Activated CD4-positive, alpha-beta T cell treated with anti-CD3 and anti-CD28 coated beads, Interleukin-2, amount 50 U/mL, for 24 hours (primary cell): ENCODE data around the gene CUBN.

Source experiments
- DNase-seq, 2 donors: peaks; one replicate each; pipeline ENCODE4 v3.0.0-alpha.2; 2020; ENCODE audit warnings: low read depth in 1 of 2, low spot score in 1 of 2

The CUBN gene

DNA sequence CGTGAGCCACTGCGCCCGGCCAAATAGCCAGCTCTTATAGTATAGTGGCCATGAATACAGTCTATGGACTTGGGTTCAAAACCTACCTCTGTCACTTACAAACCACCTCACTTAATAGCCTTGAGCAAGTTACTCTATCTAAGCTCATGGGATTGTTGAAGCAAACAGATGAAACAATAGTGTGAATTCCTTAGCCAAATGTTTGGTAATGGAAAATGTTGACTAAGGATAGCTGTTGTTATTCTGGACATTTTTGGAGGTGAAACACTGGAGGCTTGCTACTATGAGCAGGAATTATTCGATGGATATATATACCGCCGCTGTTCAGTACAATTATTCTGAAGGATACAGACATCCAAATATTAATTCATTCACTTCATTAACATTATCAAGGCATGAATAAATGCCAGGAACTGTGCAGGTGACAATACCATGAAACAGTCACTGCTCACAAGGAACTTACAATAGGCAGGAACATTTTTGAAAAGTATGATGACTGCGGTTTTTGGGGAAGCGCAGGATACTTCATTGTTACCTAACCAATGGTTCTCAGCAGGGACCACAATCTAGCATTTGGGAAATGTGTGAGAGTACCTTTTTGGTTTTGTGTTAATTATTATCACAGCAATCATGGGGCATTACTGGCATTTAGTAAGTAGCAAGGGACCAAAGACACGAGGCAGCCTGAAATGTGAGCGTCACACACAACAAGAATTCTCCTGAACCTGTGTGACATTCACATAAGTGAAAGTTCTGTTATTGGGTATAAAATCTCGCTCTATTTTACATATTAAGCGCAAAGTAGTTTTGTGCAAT lies 55.7 kb downstream of the CUBN start:
- no peak for DNase-seq

DNA sequence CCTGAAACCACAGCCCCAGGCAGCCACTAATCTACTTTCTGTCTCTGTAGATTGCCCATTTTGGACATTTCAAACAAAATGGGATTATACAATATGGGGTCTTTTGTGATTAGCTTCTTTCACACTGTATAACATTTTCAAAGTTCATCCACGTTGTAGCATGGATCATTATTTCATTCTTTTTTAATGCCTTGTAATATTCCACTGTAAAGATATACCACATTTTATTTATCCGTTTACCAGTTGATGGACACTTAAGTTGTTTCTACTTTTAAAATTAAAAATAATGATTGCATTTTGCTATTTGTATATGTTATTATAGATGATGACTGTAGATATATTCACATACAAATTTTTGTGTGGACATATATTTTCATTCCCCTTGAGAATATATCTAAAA lies 60.7 kb downstream of the CUBN start:
- no peak for DNase-seq

DNA sequence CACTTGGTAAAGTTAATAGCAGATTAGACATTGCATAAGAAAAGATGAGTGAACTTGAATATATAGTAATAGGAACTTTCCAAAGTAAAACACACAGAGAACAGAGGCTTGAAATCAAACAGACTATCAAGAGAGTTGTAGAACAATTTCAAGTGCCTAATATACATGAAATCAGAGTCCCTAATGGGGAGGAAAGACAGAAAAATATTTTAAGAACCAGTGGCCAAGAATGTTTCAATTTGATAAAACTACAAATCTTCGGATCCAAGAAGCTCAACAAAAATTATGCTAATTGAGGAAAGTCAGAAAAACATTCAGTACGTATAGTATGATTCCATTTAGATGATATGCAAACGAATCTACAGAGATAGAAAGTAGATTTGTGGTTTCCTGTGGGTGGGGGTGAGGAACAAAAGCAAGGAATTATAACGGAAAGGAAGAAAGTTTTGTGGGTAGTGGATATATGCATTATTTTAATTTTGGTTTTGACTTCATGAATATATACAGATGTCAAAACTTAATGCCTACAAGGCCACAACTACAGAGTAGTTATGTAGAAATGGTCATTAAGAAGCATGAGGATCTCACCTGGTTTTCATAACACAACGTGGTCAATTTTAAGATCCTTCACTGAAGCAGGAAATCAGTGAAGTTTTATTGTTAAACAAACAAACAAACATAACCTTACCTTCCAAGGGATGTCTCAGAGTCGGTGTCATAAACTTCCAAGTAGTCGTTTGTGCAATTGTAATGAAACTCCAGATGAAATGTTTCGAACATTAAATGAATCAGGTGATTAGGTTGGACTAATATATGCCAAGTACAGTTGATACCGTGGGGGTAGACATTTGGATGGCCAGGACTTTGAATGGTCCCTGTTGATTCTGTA lies 62.0 kb downstream of the CUBN start:
- no peak for DNase-seq

DNA sequence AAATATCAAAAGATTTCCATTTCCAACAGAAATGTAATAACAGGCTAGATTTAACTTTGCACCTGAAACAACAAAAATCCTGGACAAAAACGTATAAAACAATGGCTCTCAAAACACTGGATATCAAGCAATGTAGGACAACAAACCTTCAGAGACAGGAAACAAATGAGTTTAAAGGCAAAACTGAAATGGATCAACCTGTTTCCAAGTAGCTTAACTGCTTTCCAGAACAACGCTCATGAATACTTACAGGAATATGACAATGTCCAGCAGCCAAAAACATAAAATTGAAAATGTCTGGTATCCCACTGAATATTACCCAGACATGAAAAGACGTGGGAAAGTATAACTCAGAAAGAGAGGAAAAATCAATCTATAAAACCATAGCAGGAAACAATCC lies 62.8 kb downstream of the CUBN start:
- DNase-seq = no peak

DNA sequence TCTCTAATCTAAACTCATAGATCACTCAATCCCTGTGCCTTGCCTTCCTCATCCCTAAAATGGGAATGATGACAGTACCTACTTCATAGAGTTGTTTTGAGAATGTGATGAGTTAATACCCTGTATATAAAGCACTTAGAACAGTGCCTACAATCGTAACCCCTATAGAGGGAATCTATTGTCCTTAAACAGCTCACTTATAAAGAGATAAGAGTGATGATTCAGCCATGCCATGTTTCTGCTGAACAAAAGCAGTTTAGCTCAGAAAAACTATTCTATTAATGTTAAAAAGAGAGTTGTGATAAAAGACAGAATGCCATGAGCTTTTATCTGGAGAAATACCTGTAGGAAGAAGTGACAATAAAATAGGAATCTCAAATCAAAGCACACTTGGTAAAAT lies 63.6 kb downstream of the CUBN start:
- DNase-seq = no peak

DNA sequence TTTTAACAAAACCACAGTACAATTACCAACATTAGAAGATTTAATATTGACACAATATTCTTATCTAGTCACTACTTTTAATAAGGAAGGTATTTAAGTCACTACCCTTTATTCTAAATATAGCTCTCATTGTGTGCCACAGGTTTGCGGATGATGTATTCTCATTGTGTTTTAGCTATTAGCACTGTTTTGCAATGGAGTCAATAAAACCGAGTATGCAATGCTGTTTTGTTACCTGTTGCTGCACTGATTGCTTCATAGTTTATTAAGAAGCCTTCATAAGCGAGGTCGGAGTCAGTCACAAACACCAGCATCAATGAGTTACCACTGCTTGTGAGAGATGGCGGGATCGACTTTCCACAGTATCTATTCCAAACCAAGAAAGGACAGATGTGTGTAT lies 64.3 kb downstream of the CUBN start:
- no peak for DNase-seq

DNA sequence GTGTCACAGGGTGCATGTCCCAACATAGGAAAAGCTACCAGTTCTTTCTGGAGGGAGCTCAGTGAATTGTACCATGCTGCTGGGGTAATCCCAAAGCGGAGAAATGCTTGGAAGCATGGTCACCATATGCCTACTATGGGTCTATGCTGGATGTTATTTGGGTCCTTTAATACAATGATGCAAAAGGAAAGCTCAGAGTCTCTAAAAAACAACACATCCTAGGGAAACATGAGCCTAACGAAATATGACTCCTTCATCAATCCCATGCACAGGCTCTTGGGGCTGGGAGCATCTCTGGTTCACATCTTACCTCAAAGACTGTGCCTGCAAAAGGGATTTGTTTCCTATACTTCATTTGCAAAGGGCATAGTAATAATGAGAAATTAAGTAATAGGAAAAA lies 65.2 kb downstream of the CUBN start:
- DNase-seq = no peak

DNA sequence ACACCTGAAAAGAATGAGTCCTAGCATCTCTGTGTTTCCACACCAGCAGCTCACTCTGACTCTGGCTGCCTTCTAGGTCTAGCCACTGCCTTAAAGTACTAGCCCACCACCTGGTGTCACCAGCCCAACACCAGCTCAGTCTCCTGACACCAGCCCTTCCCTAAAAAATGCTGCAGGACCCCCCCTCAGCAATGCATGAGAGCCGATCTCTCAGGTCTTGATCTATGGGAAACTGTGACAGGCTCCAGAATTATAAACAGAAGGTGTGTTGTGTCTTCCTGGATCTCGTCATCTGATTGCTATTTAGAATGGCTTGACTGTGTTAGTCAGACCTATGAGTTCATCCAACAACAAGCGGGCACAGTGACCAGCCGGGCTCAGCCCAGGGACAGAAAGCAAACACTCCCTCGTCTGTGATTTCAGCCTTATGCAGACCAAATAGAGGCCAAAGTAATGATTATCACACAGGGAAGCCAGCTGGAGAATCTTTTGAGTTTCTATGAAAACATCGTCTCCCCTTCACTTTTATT lies 66.6 kb downstream of the CUBN start:
- DNase-seq = no peak

DNA sequence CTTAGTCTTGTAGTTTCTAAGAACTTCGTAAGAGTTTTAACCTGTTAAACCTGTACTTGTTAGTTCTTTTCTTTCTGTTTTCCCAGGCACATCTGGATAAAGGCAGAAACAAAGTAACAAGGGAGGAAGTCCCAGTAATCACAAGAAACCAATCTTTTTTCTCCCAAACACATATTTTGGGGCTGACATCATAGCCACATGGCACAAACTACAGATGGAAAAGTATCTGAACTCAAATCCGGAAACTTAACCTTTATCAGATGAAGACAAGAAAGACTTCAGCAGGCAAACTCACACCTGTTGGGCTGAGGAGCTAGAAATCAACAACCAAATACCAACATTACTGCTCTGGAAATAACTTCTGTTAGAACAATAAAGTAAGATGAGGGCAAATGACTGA lies 67.1 kb downstream of the CUBN start:
- no peak for DNase-seq

DNA sequence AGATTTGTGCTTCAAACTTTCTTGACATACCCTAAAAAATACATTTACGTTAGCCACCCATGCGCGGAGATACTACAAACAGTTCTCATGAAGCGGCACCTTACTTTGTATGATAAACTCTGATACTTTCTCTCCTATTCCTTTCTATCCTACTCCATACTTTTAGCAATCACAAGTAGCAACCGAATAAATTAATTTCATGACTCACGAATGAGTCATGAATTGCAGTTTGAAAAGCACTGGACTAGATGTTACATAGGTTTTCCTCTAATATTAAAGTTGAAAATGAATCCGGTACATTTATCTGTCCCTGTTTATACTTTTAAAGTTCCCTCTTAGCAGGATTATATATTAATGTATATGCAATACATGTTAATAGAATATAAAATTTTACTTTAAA lies 67.6 kb downstream of the CUBN start:
- DNase-seq = no peak

DNA sequence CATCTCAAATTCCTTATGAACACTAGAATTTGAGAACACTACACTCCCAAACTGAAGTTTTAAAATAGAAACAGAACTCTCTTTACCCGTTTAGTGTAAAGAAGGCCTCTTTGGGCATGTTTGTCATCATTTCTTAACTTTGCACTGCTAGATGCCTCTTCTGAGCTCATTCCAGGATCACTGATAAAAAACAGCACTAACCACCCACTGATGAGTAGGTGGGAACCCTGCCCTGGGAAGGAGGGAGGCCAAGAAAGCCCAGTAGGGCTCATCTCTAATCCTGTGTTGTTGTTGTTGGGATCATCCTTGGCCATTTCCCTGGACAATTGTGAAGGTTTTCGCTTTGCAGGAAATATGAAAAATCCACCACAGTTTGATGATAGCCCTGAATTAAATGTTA lies 68.2 kb downstream of the CUBN start:
- DNase-seq = no peak

DNA sequence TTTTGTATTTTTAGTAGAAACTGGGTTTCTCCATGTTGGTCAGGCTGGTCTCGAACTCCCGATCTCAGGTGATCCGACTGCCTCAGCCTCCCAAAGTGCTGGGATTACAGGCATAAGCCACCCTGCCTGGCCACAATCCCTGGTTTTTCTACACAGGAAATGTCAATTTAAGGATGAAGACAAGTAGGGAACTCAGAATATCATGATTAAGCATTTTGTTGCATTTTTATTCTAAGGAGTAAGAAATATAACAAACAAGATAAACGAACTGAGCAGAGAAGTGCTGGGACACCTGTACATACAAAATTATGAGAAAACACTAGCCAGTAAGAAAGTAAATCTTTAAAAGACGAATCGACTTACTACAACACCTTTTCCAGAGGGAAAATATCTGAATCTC lies 69.3 kb downstream of the CUBN start:
- DNase-seq = no peak

DNA sequence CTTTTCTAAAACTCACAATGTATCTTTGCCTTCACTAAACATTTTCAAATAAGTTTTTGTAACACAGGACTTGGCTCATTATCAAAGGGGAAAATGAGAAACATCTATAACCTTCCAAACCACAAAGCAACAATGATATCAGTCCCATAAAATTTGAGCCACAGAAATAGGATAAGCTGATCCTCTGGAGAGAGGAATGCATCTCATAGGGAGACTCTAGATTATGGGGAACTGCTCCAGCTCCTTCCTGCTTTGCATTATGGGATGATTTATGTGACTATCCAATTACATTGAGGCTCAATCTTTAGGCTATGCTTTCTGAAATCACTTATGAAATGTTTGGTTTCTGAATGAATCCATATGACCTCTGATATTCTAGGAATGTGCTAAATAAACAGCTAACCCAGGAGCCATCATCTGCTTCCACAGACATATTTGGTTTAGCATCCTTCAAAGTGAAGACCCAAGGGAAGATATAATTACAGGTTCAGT lies 70.4 kb downstream of the CUBN start:
- no peak for DNase-seq

DNA sequence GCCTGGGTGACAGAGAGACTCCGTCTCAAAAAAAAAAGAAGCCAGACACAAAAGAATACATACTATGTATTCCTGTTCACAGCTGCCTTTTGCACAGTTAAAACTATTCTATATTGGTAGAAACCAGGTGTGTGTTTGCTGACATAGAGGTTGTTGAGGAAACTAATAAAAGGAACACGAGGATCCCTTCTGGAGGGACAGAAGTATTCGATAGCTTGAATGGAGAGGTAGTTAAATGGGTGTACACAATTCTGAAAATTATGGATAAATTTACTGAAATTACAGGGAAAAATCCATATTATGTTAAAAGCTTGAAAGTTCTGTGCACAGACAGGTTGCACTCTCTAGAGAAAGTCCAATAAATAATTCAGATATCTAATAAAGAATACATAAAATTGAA lies 71.5 kb downstream of the CUBN start:
- no peak for DNase-seq

DNA sequence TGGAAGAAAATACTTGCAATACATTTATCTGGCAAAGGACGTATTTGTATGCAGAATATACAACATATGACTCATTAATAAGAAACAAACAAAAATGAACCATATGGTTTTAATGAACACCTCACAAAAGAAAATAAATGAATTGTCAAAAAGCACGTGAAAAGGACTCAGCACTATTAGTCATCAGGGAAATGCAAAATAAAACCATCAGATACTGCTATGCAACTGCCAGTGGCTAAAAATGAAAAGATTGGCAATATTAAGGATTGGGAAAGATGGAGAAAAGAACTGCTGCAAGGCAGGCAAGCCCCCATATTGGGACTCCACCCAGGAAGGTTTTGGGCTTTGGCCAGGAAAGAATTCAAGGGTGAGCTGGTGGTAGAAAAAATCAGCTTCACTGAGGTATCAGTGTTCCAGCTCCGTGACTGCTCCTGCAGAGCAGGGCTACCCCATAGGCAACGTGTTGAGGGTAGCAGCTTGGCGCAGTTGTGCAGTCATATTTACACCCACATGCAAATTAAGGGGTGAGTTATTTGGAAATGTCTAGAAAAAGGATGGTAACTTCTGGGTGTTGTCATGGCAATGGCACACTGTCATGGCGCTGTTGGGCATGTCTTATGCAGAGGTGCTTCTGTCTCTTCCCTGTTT lies 72.7 kb downstream of the CUBN start:
- no peak for DNase-seq

DNA sequence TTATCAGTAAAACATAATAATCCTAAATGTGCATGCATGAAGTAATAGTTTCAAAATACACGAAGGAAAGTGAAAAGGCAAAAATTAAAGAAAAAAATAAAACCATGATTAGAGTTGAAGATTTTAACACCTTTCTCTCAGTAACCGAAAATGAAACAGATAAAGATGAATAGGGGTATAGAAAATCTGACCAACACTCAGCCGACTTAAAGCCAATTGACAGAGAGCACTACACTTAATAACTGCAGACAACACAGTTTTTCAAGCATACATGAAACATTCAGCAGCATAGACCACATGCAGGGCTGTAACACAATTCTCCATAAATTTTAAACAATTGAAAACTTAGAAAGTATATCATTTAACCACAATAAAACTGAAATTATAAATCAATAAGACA lies 76.1 kb downstream of the CUBN start:
- no peak for DNase-seq

DNA sequence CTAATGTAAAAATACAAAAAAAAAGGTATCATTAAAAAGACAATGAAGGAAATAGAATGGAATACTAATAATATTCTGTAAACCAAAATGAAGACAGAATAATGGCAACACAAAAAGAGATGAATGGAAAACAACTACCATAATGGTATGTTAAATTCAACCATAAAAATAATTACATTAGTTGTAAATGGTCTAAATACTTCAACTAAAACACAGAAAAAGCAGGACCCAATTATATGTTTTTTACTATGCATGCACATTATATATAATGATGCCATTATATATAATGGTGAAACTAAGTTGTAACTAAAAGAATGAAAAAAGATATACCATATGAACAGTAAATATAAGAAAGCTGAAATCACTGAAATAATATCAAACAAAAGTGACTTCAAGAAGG lies 76.5 kb downstream of the CUBN start:
- no peak for DNase-seq

DNA sequence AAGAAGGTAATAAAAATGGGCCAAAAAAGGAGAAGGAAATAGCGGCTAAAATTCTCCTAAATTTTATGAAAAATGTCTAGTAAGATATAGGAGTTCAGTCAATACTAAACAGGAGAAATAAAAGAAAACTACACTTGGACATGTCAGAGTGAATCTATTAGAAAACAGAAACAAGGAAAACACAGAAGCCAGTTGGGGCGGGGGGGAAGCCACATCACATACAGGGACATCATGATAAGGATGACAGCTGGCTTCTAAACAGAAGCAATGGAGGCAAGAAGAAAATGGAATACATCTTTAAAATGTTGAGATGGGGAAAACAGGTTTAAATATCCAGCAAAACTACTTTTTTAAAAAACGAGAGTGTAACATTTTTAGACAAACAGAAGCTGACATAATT lies 77.8 kb downstream of the CUBN start:
- DNase-seq = no peak

DNA sequence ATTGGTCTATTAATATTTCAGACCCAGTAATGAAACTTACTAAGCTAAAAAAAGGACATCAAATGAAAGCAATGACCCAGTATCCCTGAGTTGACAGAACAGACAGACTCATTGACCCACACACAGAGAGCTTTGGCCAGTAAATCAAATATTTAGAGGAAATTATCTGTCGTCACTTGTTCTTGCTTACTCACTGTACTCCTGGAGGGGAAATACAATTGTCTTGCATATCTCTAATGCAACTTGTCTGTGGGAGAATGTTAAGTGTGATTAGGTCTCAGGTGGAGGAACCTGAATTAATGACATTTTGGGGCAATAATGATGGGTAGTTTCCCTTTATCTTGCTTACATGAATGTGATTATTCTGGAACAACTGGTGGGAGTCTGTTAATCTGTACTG lies 80.4 kb downstream of the CUBN start:
- no peak for DNase-seq

DNA sequence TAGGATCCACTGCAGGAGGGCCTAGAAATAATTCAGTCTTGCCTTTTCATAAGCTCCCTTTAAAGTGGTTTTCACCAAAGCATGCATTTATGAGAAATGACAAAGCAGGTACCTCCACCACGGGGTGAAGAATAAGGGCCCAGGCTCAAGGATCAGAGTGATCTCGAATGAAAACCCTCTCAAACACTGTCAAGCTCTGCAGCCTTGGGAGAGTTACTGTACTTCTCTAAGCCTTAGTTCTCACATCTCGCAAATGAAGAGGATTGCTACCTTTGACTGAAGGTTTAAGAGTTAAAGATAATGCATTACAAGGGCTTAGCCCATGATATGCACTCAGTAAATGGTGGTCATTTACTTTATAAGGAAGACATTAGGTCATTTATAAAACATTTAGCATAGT lies 81.7 kb downstream of the CUBN start:
- DNase-seq = no peak

DNA sequence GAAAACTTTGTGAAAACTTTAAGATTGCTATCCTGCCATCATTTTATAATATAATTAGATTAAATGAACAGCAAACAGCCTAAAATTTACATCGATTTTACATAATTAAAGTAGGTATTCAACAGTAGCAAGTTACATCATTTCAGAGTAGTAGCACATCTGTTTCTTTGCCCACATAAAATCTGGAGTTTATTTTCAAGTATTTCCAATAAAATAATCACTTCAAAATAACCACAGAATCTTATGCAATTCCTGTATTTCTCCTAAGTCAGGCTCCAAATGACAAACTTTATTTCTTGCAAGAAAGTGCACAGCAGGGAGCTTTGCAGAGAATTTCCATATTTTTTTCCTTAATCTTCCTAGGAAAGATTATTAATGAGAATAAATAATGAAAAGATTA lies 82.6 kb downstream of the CUBN start:
- DNase-seq = no peak

DNA sequence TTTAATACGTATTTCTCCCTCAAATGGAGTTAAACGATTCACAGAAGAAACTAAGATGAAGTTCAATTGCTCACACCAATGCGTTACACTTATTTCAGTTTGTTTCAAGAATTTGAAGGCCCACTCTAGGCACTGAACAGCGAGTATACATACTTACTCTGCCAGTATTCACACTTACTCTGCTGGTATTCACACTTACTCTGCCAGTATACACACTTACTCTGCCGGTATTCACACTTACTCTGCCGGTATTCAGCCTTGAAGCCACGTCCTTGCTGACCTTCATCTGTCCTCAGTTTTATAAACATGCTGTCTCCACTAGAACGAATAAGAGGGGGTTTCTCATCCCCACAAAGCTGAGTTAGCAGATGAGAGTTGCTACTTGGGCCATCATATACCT lies 86.0 kb downstream of the CUBN start:
- no peak for DNase-seq
